OCI-LY7 (cell line): Measurements from ENCODE around the gene EID3.

ENCODE experiments used
- CTCF ChIP-seq: fragments of 200-600 bp; sonication (generic); conservative IDR thresholded peaks from 2 replicates; pipeline ENCODE4 v1.5.1; 2014; ENCODE audit warnings: mild to moderate bottlenecking, antibody characterized with exemption, low read length, moderate library complexity, mixed read lengths
- EZH2phosphoT487 ChIP-seq: fragments of 200-600 bp; sonication (generic); IDR thresholded peaks from 2 replicates; pipeline ENCODE4 v1.6.1; 2018; ENCODE audit warnings: low read depth, borderline replicate concordance, mild to moderate bottlenecking, mixed run types, antibody characterized with exemption, low read length, moderate library complexity, mixed read lengths

- TF ChIP-seq CTCF (no peak), EZH2phosphoT487 (no peak)
Observed at GRCh38 chr12:104348994-104349494, 45.5 kb downstream of the EID3 start.
